Measurements from ENCODE around the gene FAM83G. TPM values are rescaled to one million over a fixed set of nuclear protein-coding genes. Genes with fewer than 3 reads are reported as not detected.

FAM83G gene
- total and polyA plus RNA-seq, 4 donors = 2.2 to 11.9 (median 7.5) TPM

GRCh38 chr17:18961634-18962493 is 42.7 kb downstream of the FAM83G start:
- 78 to 82% methylated on average over 16 of the region's 16 CpGs for WGBS, 2 donors
- H3K27me3 ChIP-seq (ENCODE audit: control insufficient read depth in 3 of 3, insufficient read depth in 3 of 3, low read length in 2 of 3) = no peaks in the 10 kb centered on the region
- DNase-seq (peak in 1 of 3 donors; percentile 13), ATAC-seq (ENCODE audit: insufficient read depth, low FRiP score) (no peak)
- H3K36me3 ChIP-seq (ENCODE audit: control insufficient read depth in 4 of 4, insufficient read depth in 4 of 4, low read length in 4 of 4) = no peaks in the 10 kb centered on the region
- H3K4me3 ChIP-seq = no peak overlapping the region
- no peaks in the 10 kb centered on the region for H3K9me3 ChIP-seq (ENCODE audit: control insufficient read depth in 4 of 4, insufficient read depth in 3 of 4, low read length in 3 of 4)
- peaks cover 0 to 23% (median 2%) of the 10 kb centered on the region in 5 donors for H3K4me1 ChIP-seq (ENCODE audit: control insufficient read depth in 5 of 5, insufficient read depth in 5 of 5, low read length in 5 of 5)
- H3K9ac ChIP-seq (ENCODE audit: insufficient read depth in 1 of 2, low read length in 2 of 2) = no peak overlapping the region
- no peak overlapping the region for H3K27ac ChIP-seq (ENCODE audit: low read depth in 1 of 2, low read length in 1 of 2)
- no peak for TF ChIP-seq CTCF (IDR thresholded peaks at IDR 0.05; ENCODE audit: control extremely low read depth, extremely low read depth)

- Histone ChIP-seq H3K9me3 (ENCODE audit: control insufficient read depth in 4 of 4, insufficient read depth in 3 of 4, low read length in 3 of 4) (no peaks in the 10 kb centered on the region), H3K27me3 (ENCODE audit: control insufficient read depth in 3 of 3, insufficient read depth in 3 of 3, low read length in 2 of 3) (no peaks in the 10 kb centered on the region), H3K9ac (ENCODE audit: insufficient read depth in 1 of 2, low read length in 2 of 2) (no peak overlapping the region), H3K27ac (ENCODE audit: low read depth in 1 of 2, low read length in 1 of 2) (no peak overlapping the region), H3K36me3 (ENCODE audit: control insufficient read depth in 4 of 4, insufficient read depth in 4 of 4, low read length in 4 of 4) (no peaks in the 10 kb centered on the region), H3K4me3 (no peak overlapping the region), H3K4me1 (ENCODE audit: control insufficient read depth in 5 of 5, insufficient read depth in 5 of 5, low read length in 5 of 5) (peaks cover 0 to 22% (median 0%) of the 10 kb centered on the region in 5 donors)
- DNase-seq (peak; percentile 74 to 83 (median 77)), ATAC-seq (ENCODE audit: insufficient read depth, low FRiP score) (peak; percentile 85)
- peak; percentile 79 for TF ChIP-seq CTCF (IDR thresholded peaks at IDR 0.05; ENCODE audit: control extremely low read depth, extremely low read depth)
- 37 to 42% methylated on average over 17 of the region's 17 CpGs for WGBS, 2 donors
These were observed 43.6 kb downstream of the FAM83G start for GRCh38 chr17:18960803-18961511.

GRCh38 chr17:18960241-18960665 is 44.3 kb downstream of the FAM83G start:
- Histone ChIP-seq H3K27ac (ENCODE audit: low read depth in 1 of 2, low read length in 1 of 2) (no peak overlapping the region), H3K27me3 (ENCODE audit: control insufficient read depth in 3 of 3, insufficient read depth in 3 of 3, low read length in 2 of 3) (no peaks in the 10 kb centered on the region), H3K4me3 (no peak overlapping the region), H3K4me1 (ENCODE audit: control insufficient read depth in 5 of 5, insufficient read depth in 5 of 5, low read length in 5 of 5) (peaks cover 0 to 14% (median 0%) of the 10 kb centered on the region in 5 donors), H3K9ac (ENCODE audit: insufficient read depth in 1 of 2, low read length in 2 of 2) (no peak overlapping the region), H3K36me3 (ENCODE audit: control insufficient read depth in 4 of 4, insufficient read depth in 4 of 4, low read length in 4 of 4) (no peaks in the 10 kb centered on the region), H3K9me3 (ENCODE audit: control insufficient read depth in 4 of 4, insufficient read depth in 3 of 4, low read length in 3 of 4) (no peaks in the 10 kb centered on the region)
- DNase-seq (no peak), ATAC-seq (ENCODE audit: insufficient read depth, low FRiP score) (peak; percentile 10)
- WGBS, 2 donors = 90% methylated on average over 15 of the region's 15 CpGs
- TF ChIP-seq CTCF (IDR thresholded peaks at IDR 0.05; ENCODE audit: control extremely low read depth, extremely low read depth) = no peak
